B cell (primary cell): Measurements from ENCODE around the gene SRGAP1.

ENCODE experiments used
- CTCF ChIP-seq: fragments of 200-600 bp; IDR thresholded peaks from one replicate; pipeline ENCODE4 v1.8.0; 2022; ENCODE audit warnings: antibody characterized with exemption, mild to moderate bottlenecking
- EZH2 ChIP-seq: IDR thresholded peaks from 2 replicates; pipeline ENCODE4 v1.6.1; 2012; ENCODE audit warnings: borderline replicate concordance, low read depth, mild to moderate bottlenecking, moderate library complexity, low read length; ENCODE audit not compliant: insufficient read depth, poor library complexity, severe bottlenecking

GRCh38 chr12:63822352-63822751 lies 22.1 kb upstream of the SRGAP1 start:
- no peak for TF ChIP-seq CTCF
- TF ChIP-seq EZH2: no peak
